DMS 273 (cell line): Measurements from ENCODE around the gene NAA16.

Experiments
- DNase-seq: peaks from one replicate; lab custom pipeline; 2025; ENCODE audit not compliant: unreplicated experiment; lab: John Stamatoyannopoulos, UW

Gene NAA16

GRCh38 chr13:41302743-41303142 is 8.3 kb upstream of the NAA16 start:
- no peak for DNase-seq

GRCh38 chr13:41304551-41304950 is 6.5 kb upstream of the NAA16 start:
- no peak for DNase-seq

GRCh38 chr13:41306271-41307145 is 4.6 kb upstream of the NAA16 start:
- no peak for DNase-seq

GRCh38 chr13:41307884-41308640 is 3.0 kb upstream of the NAA16 start:
- DNase-seq = no peak

GRCh38 chr13:41311406-41312175 is 524 bp downstream of the NAA16 start:
- DNase-seq = peak; percentile 56

GRCh38 chr13:41312176-41312500 is 1.1 kb downstream of the NAA16 start:
- DNase-seq = peak; percentile 62

- DNase-seq = peak; percentile 16
Measured at GRCh38 chr13:41313117-41313516, 2.0 kb downstream of the NAA16 start.

GRCh38 chr13:41313659-41314197 is 2.7 kb downstream of the NAA16 start:
- peak; percentile 21 for DNase-seq

- no peak for DNase-seq
Measured at GRCh38 chr13:41315443-41316047, 4.5 kb downstream of the NAA16 start.

GRCh38 chr13:41317243-41317642 is 6.2 kb downstream of the NAA16 start:
- DNase-seq = no peak

GRCh38 chr13:41325752-41326151 is 14.7 kb downstream of the NAA16 start:
- DNase-seq = no peak

- no peak for DNase-seq
Measured at GRCh38 chr13:41326661-41327060, 15.6 kb downstream of the NAA16 start.

GRCh38 chr13:41327994-41328790 is 17.1 kb downstream of the NAA16 start:
- DNase-seq = no peak

- no peak for DNase-seq
Measured at GRCh38 chr13:41332829-41333228, 21.8 kb downstream of the NAA16 start.

GRCh38 chr13:41334810-41335209 is 23.7 kb downstream of the NAA16 start:
- no peak for DNase-seq

- no peak for DNase-seq
Measured at GRCh38 chr13:41344358-41344757, 33.3 kb downstream of the NAA16 start.

- DNase-seq = no peak
Measured at GRCh38 chr13:41345165-41345913, 34.3 kb downstream of the NAA16 start.

GRCh38 chr13:41345914-41346589 is 35.0 kb downstream of the NAA16 start:
- DNase-seq = no peak
